Measurements from ENCODE around the gene DNHD1.

Gene DNHD1

DNA sequence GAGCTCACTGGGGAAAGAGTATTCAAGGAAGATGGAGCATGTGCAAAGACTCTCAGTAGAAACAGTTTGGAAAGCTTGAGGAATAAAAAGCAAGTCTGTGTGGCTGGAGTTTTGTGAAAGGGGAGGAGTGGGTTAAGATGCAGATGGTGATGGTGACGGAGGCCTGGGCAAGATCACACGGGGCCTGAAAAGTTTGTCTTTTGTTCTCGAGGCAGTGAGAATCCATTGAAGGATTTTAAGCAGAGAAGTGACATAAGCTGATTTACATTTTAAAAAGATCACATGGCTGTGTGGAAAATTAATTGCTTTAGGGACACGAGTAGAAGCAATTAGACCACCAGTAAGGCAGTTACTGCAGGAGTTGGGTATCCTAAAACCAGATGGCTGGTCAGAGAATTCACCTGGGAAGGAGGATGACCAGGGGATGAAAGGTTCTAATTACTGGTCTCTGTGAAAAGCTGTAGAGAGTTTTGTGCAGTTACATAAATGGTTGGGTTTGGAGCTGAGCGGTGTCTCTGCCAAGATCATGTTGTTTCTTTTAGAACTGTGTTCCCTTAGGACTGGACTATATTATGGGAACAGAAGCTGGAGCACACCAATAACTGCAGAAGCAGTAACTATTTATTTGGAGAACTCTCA lies 99.3 kb downstream of the DNHD1 start:
- Mint-ChIP-seq H3K4me1 (peaks cover 13% of the 10 kb centered on the region), H3K27ac (no peak overlapping the region), H3K9me3 (no peaks in the 10 kb centered on the region), H3K36me3 (ENCODE audit: low read depth) (peaks cover 61% of the 10 kb centered on the region), H3K27me3 (no peaks in the 10 kb centered on the region), H3K4me3 (no peak overlapping the region)
- DNase-seq, result no peak
- no peak for ATAC-seq

DNA sequence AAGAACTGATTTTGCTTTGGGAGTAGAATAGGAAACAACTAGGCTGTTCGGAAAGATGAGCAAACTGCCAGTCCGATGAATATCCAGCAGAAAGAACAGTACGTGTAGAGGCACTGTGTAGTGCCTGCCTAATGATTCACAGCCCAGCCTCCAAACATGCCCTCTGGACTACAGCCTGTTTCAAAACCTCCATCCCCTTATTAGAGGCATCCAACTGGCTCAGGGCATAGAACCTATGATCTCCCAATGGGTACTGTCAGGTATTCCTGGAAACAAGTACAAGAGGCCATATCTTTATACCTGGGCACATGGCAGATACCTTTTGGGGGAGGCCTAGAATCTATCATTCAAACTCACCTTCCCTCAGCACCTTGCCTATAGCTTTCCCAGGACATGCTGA lies 101.5 kb downstream of the DNHD1 start:
- Mint-ChIP-seq H3K9me3 (no peaks in the 10 kb centered on the region), H3K4me3 (no peak overlapping the region), H3K27ac (no peak overlapping the region), H3K27me3 (no peaks in the 10 kb centered on the region), H3K4me1 (peaks cover 21% of the 10 kb centered on the region), H3K36me3 (ENCODE audit: low read depth) (peaks cover 51% of the 10 kb centered on the region)
- ATAC-seq, result no peak
- DNase-seq, result no peak

DNA sequence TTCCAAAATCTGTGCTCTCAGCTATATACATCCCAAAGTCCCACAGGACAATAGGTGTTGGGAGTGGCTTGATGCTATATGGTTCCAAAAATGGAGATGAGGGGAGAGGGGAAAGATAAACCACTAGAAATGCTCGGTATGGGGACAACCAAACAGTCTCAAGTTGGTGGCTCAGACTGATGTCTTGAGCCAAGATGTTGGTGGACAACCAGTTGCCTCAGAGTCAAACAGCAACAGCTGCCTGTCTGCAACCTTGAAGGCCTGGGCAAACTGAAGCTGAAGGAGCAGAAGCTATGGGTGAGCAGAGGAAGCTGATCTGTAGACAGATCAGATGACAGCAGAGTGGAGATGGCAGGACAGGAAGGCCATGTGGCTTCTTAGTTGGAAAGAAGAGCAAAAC lies 102.4 kb downstream of the DNHD1 start:
- H3K27me3 Mint-ChIP-seq, result no peaks in the 10 kb centered on the region

DNA sequence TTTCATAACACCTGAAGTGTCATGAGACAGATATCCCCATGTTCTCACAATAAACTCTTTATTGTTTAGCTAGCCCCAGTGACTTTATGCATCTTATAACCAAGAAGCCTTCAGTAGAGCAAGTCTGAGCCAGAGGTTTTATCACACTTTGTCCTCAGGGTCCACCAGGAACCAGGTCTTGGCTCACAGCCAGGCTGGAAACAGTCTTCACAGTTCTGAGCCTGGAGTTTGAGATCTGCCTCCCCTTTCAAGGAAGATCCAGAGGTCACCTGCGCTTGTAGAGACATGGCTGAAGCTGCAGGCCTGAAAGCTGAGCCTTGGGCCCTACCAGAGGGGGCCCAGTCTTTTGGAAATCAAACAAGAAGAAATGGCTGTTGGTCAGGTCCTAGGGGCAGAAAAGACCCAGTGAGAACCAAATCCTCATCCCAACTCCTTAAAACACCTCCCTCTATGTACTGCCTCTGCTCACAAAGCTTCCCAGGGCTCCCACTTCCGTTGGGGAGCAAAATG lies 102.9 kb downstream of the DNHD1 start:
- ATAC-seq (no peak), DNase-seq (no peak)
- Mint-ChIP-seq H3K4me3 (no peak overlapping the region), H3K4me1 (peaks cover 14% of the 10 kb centered on the region), H3K27ac (no peak overlapping the region), H3K9me3 (no peaks in the 10 kb centered on the region), H3K27me3 (no peaks in the 10 kb centered on the region), H3K36me3 (ENCODE audit: low read depth) (peaks cover 39% of the 10 kb centered on the region)

More for the DNA sequence above, 102.4 kb downstream of the DNHD1 start:
- Mint-ChIP-seq H3K27ac (peak overlapping the region; percentile 48), H3K4me1 (peaks cover 17% of the 10 kb centered on the region), H3K9me3 (no peaks in the 10 kb centered on the region), H3K4me3 (no peak overlapping the region), H3K36me3 (ENCODE audit: low read depth) (peaks cover 43% of the 10 kb centered on the region)
- ATAC-seq, result no peak
- DNase-seq, result no peak

DNA sequence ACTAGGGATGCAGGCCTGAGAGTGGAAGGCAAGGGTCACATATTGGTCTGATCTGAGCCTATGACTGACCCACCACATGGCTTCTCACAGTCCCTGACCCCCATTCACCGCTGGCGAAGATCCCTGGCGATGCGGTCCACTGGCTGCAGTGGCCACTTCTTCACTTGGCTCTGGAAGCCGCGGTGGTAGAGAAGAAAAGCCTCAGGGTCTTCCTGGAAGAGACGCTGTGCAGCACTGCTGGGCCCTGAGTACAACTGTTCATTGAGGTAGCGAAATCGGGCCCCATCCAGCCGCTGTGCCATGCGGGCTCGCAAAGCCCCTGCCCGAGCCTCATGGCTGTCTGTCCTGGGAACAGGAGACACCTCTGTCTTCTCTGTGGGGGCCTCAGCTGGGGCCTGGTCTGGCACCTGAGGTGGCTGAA lies 104.0 kb downstream of the DNHD1 start:
- ATAC-seq (no peak), DNase-seq (no peak)
- Mint-ChIP-seq H3K4me1 (peaks cover 14% of the 10 kb centered on the region), H3K4me3 (no peak overlapping the region), H3K9me3 (no peaks in the 10 kb centered on the region), H3K27ac (no peak overlapping the region), H3K27me3 (no peaks in the 10 kb centered on the region), H3K36me3 (ENCODE audit: low read depth) (peaks cover 30% of the 10 kb centered on the region)

DNA sequence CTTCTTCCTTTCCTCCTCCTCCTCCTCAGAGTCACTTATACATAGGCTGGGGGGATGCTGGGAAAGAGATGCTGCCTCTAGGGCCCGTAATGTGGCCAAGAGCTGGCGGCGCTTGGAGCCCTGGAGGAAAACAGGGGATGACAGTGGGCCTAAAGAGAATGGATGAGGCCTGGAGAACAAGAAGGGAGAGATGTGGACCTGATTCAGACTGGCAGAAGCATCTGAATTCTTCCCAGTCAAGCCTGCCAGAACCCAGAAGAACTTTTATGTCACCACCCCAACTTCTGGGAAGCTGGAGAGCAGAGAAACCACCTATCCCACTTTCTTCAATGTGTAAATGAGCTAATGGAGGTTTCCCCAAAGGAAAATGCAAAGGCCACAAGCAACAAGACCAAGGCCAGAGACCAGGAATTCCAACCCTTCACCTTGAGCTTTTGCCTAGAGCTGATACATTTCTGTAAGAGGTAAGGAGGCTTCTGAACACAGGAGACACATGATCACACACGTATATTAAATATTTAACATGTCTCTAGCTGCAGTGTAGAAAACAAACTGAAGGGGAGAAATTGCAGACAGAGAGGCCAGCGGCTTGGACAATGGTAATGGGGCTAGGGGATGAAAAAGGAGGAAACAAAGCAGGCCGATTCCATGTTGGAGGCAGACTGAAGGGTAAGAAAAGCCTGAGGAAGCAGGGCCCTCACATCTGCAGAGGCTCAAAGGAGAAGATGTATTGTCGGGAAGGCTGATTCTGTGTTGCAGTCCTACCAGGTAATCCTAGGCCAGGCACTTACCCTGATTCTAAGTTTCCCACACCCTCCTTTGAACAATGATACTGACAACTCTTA lies 105.2 kb downstream of the DNHD1 start:
- Mint-ChIP-seq H3K4me3 (no peak overlapping the region), H3K36me3 (ENCODE audit: low read depth) (peaks cover 24% of the 10 kb centered on the region), H3K27ac (peak overlapping the region; percentile 76), H3K27me3 (no peaks in the 10 kb centered on the region), H3K9me3 (no peaks in the 10 kb centered on the region), H3K4me1 (peaks cover 14% of the 10 kb centered on the region)
- no peak for DNase-seq
- no peak for ATAC-seq

DNA sequence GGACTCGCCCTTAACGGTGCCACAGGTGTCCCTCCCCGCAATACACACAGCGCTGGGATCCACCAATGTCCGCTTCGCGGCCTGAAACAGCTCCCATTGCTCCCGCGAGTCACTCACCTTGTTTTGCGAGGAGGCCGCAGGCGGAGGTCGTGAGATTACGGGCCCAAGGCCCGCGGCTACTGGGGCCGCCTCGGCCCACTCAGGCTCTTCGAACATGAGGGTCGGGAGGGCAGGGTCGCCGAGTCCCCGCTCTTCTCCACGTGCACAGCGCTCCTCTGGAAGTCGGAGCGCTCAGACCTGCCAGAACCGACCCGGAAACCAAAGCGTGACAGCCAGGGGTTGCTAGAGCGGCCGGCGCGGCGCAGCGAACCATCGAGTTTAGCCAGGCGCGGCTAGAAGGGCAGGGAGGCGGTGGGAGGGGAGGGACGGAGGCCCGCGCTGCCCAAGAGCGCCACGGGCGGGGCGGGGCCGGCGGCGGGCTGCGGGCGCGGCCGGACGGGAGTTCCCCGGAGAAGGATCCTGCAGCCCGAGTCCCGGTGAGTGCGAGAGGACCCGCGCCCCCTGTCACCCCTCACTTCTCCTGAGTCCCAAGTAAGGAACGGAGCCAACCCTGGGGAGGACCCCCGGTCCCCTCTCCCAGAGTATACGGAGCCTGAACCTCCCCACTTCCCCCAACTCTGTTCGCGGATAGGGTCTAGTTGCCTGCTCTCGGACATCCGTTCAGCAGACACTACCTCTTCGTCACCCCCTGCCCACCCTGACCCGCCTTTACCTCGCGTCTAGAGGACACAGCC lies 106.4 kb downstream of the DNHD1 start, which contains the start of the genes ILK and RRP8:
Gene ILK (plus strand): TSS at position 488 of the 794 bp plus-strand sequence. CDS start 498 bp downstream, outside the sequence.
Gene RRP8 (minus strand): TSS at position 330 of the 794 bp plus-strand sequence. CDS start 114 bp downstream, at position 216.
- peak; percentile 80 for ATAC-seq
- Mint-ChIP-seq H3K4me1 (peaks cover 10% of the 10 kb centered on the region), H3K27me3 (no peaks in the 10 kb centered on the region), H3K4me3 (no peak within 1 kb of the TSS), H3K27ac (no peak within 1 kb of the TSS), H3K36me3 (ENCODE audit: low read depth) (peaks cover 20% of the 10 kb centered on the region), H3K9me3 (no peaks in the 10 kb centered on the region)
- peak; percentile 89 for DNase-seq

DNA sequence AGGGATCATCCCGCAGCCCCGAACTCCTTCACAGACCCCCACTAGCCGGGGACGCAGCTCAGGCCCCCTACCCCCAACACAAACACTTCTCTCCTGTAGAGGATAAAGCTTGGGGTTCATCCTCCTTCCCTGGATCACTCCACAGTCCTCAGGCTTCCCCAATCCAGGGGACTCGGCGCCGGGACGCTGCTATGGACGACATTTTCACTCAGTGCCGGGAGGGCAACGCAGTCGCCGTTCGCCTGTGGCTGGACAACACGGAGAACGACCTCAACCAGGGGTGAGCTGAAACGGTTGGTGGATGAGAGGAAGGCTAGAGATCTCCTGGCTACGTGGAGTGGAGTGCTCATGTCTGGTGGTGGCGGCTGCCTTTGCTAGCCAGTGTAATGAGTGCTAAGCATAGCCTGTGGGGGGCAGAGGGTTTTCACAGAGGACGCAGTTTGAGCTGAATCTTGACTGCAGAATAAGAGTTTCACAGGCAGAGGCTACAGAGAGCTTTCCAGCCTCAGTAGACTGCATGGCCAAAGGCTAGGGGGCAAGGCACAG lies 107.1 kb downstream of the DNHD1 start:
- Mint-ChIP-seq H3K27ac (no peak overlapping the region), H3K36me3 (ENCODE audit: low read depth) (peaks cover 22% of the 10 kb centered on the region), H3K9me3 (no peaks in the 10 kb centered on the region), H3K4me3 (no peak overlapping the region), H3K4me1 (peaks cover 15% of the 10 kb centered on the region), H3K27me3 (no peaks in the 10 kb centered on the region)
- DNase-seq, result peak; percentile 52
- ATAC-seq, result peak; percentile 50

DNA sequence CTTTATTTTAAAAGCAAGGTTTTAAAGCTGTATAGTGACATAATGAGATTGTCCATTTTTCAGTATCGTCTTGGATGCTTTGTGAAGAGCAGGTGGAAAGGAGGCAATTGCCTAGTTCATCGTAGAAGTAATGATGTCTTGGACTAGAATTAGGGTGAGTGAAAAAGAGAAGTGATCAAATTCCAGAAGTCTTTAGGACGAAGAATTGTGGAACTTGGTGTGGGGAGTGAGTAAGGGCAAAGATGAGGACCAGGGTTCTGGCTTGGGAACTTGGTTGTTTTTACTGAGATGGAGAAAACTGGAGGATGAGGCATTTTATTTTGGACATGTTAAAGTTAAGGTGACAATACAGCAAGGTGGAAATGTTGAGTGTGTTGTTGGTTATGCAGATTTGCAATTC lies 107.7 kb downstream of the DNHD1 start:
- no peaks in the 10 kb centered on the region for H3K9me3 Mint-ChIP-seq
- peaks cover 21% of the 10 kb centered on the region for H3K4me1 Mint-ChIP-seq
- no peaks in the 10 kb centered on the region for H3K27me3 Mint-ChIP-seq
- H3K4me3 Mint-ChIP-seq, result no peak overlapping the region
- no peak overlapping the region for H3K27ac Mint-ChIP-seq
- ATAC-seq, result no peak
- no peak for DNase-seq
- H3K36me3 Mint-ChIP-seq (ENCODE audit: low read depth), result peaks cover 22% of the 10 kb centered on the region

DNA sequence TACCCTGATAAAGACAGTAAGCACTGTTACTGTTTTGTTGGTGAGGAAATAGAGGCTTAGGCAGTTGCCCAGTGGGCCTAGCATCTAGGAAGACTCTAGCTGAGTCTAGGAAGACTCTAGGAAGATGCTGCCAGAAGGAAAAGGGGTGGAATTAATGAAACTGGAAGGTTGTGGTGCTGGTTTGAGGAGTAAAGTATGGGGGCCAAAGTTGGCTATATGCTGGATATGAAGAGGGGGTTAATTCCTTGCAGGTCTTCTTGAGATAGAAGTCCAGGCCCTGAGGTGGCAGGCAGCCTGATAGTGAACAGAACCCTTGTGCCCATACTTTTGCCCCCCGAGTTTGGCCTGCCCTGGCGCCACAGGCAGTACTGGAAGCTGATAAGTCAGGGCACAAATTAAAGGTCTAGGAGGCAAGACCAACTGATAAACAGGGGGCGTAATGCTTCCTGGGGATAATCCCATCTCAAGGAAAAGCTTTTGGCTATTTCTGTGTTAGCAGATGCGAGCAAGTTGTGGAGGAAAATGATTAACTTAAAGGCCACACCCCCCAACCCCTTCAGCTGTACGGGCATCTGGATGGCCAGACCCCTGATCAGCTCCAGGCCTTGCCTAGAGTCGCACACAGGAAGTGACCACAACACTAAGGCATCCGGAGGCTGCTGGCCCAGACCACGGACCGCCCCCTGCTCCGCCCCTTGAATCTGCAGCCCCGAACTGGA lies 109.5 kb downstream of the DNHD1 start:
- H3K36me3 Mint-ChIP-seq (ENCODE audit: low read depth), result peaks cover 34% of the 10 kb centered on the region
- H3K4me1 Mint-ChIP-seq, result peaks cover 30% of the 10 kb centered on the region
- DNase-seq (peak; percentile 75), ATAC-seq (peak; percentile 34)
- no peak overlapping the region for H3K27ac Mint-ChIP-seq
- H3K9me3 Mint-ChIP-seq, result no peaks in the 10 kb centered on the region
- H3K27me3 Mint-ChIP-seq, result no peaks in the 10 kb centered on the region
- H3K4me3 Mint-ChIP-seq, result no peak overlapping the region

DNA sequence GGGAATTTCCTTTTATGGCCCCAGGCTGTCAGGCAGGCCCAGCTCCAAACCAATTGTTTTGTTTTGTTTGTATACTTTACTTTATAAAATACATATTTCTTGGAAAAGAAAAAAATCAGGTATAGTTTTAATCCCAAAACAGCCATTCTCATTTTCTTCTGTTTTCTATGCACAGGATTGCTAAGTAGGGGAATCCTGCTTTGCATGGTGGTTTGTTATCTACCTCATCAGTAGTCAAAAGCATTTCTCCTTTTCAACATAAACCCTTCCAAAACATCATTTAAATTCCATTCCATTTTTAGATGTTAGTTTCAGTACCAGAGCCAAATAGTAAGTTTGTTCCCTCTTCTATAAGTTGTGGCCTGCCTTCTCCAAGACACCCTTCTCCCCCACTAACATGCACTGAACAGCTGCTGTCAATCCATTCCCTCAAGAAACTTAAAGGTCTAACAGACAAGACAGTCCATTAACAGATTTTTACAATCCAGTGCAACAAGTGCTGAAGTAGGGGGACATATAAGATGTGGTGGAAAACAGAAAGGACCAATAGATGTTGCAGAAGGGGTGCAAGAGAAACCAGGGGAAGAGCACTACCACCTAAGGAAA lies 110.2 kb downstream of the DNHD1 start:
- no peaks in the 10 kb centered on the region for H3K27me3 Mint-ChIP-seq
- H3K4me1 Mint-ChIP-seq, result peaks cover 25% of the 10 kb centered on the region
- ATAC-seq (no peak), DNase-seq (no peak)
- peak overlapping the region; percentile 64 for H3K4me3 Mint-ChIP-seq
- peaks cover 32% of the 10 kb centered on the region for H3K36me3 Mint-ChIP-seq (ENCODE audit: low read depth)
- no peaks in the 10 kb centered on the region for H3K9me3 Mint-ChIP-seq
- no peak overlapping the region for H3K27ac Mint-ChIP-seq

DNA sequence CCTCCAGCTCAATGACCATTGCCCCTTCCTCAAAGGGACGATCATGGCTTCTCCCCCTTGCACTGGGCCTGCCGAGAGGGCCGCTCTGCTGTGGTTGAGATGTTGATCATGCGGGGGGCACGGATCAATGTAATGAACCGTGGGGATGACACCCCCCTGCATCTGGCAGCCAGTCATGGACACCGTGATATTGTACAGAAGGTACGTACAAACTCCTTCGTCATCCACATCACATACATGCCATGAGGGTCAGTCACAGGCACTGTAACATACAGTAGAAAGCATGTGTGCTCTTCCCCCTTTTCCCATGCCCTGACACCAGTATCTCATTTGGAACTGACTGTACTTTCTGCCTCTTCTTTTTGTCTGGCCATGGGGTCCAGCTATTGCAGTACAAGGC lies 110.9 kb downstream of the DNHD1 start:
- Mint-ChIP-seq H3K4me1 (peaks cover 25% of the 10 kb centered on the region), H3K27me3 (no peaks in the 10 kb centered on the region), H3K4me3 (no peak overlapping the region), H3K27ac (no peak overlapping the region), H3K36me3 (ENCODE audit: low read depth) (peaks cover 32% of the 10 kb centered on the region), H3K9me3 (no peaks in the 10 kb centered on the region)
- no peak for DNase-seq
- no peak for ATAC-seq

DNA sequence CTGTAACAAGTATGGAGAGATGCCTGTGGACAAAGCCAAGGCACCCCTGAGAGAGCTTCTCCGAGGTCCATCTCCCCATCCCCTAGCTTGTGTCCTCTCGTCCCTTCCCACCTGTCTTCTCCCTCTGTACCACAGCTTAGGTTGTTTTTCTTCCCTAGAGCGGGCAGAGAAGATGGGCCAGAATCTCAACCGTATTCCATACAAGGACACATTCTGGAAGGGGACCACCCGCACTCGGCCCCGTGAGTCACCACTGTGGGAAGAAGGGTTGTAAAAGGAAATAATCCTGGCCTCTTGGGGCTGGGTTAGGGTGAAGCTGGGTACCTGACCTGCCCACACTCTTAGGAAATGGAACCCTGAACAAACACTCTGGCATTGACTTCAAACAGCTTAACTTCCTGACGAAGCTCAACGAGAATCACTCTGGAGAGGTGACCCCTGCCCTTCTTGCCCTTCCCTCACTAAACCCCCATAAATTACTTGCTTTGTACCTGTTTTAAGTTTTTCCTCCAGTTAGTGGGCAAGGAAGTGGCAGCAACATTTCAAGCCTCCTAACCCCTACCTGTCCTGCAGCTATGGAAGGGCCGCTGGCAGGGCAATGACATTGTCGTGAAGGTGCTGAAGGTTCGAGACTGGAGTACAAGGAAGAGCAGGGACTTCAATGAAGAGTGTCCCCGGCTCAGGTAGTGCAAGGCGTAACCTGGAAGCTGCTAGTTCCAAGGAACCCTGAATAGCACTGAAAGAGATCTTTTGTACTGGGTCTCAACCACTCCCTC lies 111.8 kb downstream of the DNHD1 start:
- no peak for DNase-seq
- Mint-ChIP-seq H3K36me3 (ENCODE audit: low read depth) (peaks cover 32% of the 10 kb centered on the region), H3K27ac (no peak overlapping the region), H3K4me3 (no peak overlapping the region), H3K9me3 (no peaks in the 10 kb centered on the region), H3K27me3 (no peaks in the 10 kb centered on the region), H3K4me1 (peaks cover 25% of the 10 kb centered on the region)
- no peak for ATAC-seq

Data from activated naive CD8-positive, alpha-beta T cell treated with anti-CD3 and anti-CD28 coated beads, Interleukin-2, amount 50 U/mL, for 24 hours (primary cell).